ENCODE results near the gene DPF3.

The DPF3 gene

GRCh38 chr14:72708708-72709475 is 185.0 kb downstream of the DPF3 start:
- no peak for DNase-seq

- DNase-seq, result no peak
These were observed 185.7 kb downstream of the DPF3 start for GRCh38 chr14:72708222-72708621.

- DNase-seq, result no peak
These were observed 187.4 kb downstream of the DPF3 start for GRCh38 chr14:72706485-72706884.

- DNase-seq, result no peak
These were observed 189.4 kb downstream of the DPF3 start for GRCh38 chr14:72704502-72704901.

- no peak for DNase-seq
These were observed 192.3 kb downstream of the DPF3 start for GRCh38 chr14:72701605-72702004.

GRCh38 chr14:72701237-72701565 is 192.7 kb downstream of the DPF3 start:
- DNase-seq, result no peak

- no peak for DNase-seq
These were observed 193.3 kb downstream of the DPF3 start for GRCh38 chr14:72700338-72701236.

GRCh38 chr14:72699852-72700257 is 194.0 kb downstream of the DPF3 start:
- DNase-seq, result no peak

GRCh38 chr14:72699443-72699842 is 194.5 kb downstream of the DPF3 start:
- DNase-seq, result no peak

GRCh38 chr14:72692696-72693095 is 201.2 kb downstream of the DPF3 start:
- DNase-seq, result no peak

- DNase-seq, result no peak
These were observed 203.6 kb downstream of the DPF3 start for GRCh38 chr14:72690324-72690723.

- DNase-seq, result no peak
These were observed 204.8 kb downstream of the DPF3 start for GRCh38 chr14:72688990-72689671.

- no peak for DNase-seq
These were observed 207.1 kb downstream of the DPF3 start for GRCh38 chr14:72686832-72687231.

GRCh38 chr14:72686101-72686500 is 207.8 kb downstream of the DPF3 start:
- no peak for DNase-seq

- DNase-seq, result no peak
These were observed 208.4 kb downstream of the DPF3 start for GRCh38 chr14:72685456-72685855.

GRCh38 chr14:72683787-72684186 is 210.1 kb downstream of the DPF3 start:
- no peak for DNase-seq

- DNase-seq, result no peak
These were observed 211.7 kb downstream of the DPF3 start for GRCh38 chr14:72682188-72682587.

- DNase-seq, result no peak
These were observed 212.9 kb downstream of the DPF3 start for GRCh38 chr14:72680853-72681640.

GRCh38 chr14:72679536-72680151 is 214.3 kb downstream of the DPF3 start:
- no peak for DNase-seq

GRCh38 chr14:72679141-72679535 is 214.8 kb downstream of the DPF3 start:
- DNase-seq, result no peak

- no peak for DNase-seq
These were observed 215.5 kb downstream of the DPF3 start for GRCh38 chr14:72678356-72678755.

GRCh38 chr14:72677664-72678063 is 216.2 kb downstream of the DPF3 start:
- no peak for DNase-seq

All from KG1 (cell line).